ENCODE results near the gene E2F4. TPM values are rescaled to one million over a fixed set of nuclear protein-coding genes. Genes with fewer than 3 reads are reported as not detected.

Gene E2F4
- total and polyA plus RNA-seq, 7 donors, result 22.6 to 106 (median 46.6) TPM

DNA sequence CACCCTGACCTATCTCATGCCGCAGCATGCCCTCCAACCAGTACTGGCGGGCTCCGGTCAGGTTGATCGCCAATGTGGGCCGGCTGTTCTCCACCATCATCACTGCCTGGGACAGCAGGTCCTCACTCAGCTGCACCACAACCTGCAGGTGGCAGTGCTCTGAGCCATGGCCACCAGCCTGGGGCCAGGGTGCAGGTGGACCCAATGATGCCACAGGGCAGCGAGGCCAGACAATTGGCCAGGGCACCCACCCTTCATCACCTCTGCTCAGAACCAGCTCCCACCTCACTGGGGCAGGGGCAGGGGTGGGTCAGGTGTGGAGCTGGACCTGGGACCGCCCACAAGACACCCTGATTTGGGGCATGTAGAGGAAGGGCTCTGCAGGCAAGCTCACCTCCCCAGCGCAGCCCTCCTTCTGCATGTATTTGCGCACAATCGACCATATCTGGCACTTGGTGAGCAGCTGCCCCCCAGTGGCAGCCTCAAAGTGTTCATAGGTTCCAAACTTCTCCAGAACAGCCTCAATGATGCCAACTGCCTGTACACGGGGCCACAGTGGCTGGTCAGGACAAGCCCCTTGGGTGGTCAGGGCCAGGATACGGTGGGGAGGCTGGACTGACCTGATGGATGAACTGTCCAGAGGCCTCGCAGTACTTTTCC lies 12.4 kb upstream of the E2F4 start:
- Histone ChIP-seq H3K27ac (no peak overlapping the region), H3K9me3 (no peaks in the 10 kb centered on the region), H3K27me3 (ENCODE audit: insufficient read depth in 3 of 3, low read length in 2 of 3) (no peaks in the 10 kb centered on the region), H3K4me3 (no peak overlapping the region), H3K4me1 (peaks cover 35% of the 10 kb centered on the region), H3K36me3 (ENCODE audit: insufficient read depth in 1 of 2, low read depth in 1 of 2) (peaks cover 0 to 10% of the 10 kb centered on the region in 2 donors)
- DNase-seq (no peak), ATAC-seq (no peak)
- WGBS, 3 donors, result 86 to 90% (median 90%) methylated on average over 13 of the region's 13 CpGs
- TF ChIP-seq, protein P1, sequence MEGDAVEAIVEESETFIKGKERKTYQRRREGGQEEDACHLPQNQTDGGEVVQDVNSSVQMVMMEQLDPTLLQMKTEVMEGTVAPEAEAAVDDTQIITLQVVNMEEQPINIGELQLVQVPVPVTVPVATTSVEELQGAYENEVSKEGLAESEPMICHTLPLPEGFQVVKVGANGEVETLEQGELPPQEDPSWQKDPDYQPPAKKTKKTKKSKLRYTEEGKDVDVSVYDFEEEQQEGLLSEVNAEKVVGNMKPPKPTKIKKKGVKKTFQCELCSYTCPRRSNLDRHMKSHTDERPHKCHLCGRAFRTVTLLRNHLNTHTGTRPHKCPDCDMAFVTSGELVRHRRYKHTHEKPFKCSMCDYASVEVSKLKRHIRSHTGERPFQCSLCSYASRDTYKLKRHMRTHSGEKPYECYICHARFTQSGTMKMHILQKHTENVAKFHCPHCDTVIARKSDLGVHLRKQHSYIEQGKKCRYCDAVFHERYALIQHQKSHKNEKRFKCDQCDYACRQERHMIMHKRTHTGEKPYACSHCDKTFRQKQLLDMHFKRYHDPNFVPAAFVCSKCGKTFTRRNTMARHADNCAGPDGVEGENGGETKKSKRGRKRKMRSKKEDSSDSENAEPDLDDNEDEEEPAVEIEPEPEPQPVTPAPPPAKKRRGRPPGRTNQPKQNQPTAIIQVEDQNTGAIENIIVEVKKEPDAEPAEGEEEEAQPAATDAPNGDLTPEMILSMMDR (IDR thresholded peaks at IDR 0.05), result no peak
- intact Hi-C loops (cut with DNase I), result no loop called here

DNA sequence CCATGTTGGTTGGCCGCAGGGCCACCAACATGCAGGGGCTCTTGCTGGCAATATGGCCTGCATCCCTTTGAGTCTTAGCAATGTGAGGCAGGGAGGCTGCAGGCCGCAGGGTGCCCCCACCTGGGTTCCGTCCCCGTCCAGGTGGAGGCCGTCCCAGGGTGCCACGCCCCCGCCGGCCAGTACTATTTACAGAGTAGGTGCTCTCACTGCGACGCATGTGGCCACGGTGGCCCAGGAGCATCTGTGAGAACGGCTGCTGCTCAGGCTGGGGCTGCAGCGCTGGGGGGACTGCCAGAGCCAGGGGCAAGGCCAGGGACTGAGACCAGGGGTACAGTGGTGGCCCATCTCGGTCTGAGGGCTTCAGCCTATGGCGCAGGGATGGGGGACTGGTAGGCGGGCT lies 11.8 kb upstream of the E2F4 start:
- intact Hi-C loops (cut with DNase I), result no loop called here
- TF ChIP-seq, protein P1 (IDR thresholded peaks at IDR 0.05), result no peak
- Histone ChIP-seq H3K27me3 (ENCODE audit: insufficient read depth in 3 of 3, low read length in 2 of 3) (no peaks in the 10 kb centered on the region), H3K27ac (no peak overlapping the region), H3K36me3 (ENCODE audit: insufficient read depth in 1 of 2, low read depth in 1 of 2) (peaks cover 0 to 6% of the 10 kb centered on the region in 2 donors), H3K9me3 (no peaks in the 10 kb centered on the region), H3K4me3 (no peak overlapping the region), H3K4me1 (peaks cover 35% of the 10 kb centered on the region)
- 89 to 95% (median 94%) methylated on average over 15 to 16 of the region's 16 CpGs for WGBS, 3 donors
- DNase-seq (no peak), ATAC-seq (no peak)

DNA sequence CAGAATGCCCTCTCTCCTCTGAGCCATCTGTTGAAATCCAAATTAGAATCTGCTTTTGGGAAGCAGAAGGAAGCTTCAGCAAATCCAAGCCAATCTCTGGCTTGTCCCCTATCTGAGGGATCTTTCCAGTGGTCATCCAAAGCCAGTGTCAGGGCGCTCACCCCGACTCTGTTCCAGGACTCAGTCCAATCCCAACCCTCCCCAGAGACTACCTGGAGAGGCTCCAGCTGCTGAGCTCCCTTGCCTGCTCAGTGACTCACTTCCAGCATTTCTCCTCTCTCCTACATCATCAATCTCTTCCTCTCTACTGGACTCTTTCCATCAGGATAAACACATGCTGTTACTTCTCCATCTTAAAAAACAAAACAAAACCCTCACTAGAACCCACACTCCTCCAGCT lies 10.6 kb upstream of the E2F4 start:
- no peak for ATAC-seq
- Histone ChIP-seq H3K27ac (no peak overlapping the region), H3K27me3 (ENCODE audit: insufficient read depth in 3 of 3, low read length in 2 of 3) (no peaks in the 10 kb centered on the region), H3K4me3 (no peak overlapping the region), H3K4me1 (peaks cover 41% of the 10 kb centered on the region), H3K36me3 (ENCODE audit: insufficient read depth in 1 of 2, low read depth in 1 of 2) (no peaks in the 10 kb centered on the region), H3K9me3 (no peaks in the 10 kb centered on the region)
- TF ChIP-seq, protein P1 (IDR thresholded peaks at IDR 0.05), result no peak
- intact Hi-C loops (cut with DNase I), result no loop called here
- WGBS, 3 donors, result 36 to 43% (median 37%) methylated on average over 2 of the region's 2 CpGs
- no peak for DNase-seq

DNA sequence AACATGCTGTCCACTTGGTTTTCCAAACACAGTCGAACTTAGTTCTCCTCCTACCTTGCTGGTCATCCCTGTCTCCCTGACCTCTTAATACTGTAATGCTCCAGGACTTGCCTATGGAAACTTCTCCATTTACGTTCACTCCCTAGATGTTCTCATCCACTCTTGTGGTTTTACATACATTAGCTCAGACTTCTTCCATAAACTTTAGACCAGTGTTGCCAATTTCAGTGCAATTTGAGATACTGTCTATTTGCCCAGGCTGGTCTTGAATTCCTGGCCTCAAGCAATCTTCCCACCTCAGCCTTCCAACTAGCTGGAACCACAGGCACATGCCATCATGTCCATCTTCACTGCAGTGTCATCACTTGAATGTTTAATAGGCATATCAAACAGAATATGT lies 9.7 kb upstream of the E2F4 start:
- DNase-seq, result no peak
- WGBS, 3 donors, result 86 to 97% (median 88%) methylated on average over 2 of the region's 2 CpGs
- Histone ChIP-seq H3K9me3 (no peaks in the 10 kb centered on the region), H3K27ac (no peak overlapping the region), H3K4me3 (no peak overlapping the region), H3K36me3 (ENCODE audit: insufficient read depth in 1 of 2, low read depth in 1 of 2) (no peaks in the 10 kb centered on the region), H3K4me1 (peaks cover 40% of the 10 kb centered on the region), H3K27me3 (ENCODE audit: insufficient read depth in 3 of 3, low read length in 2 of 3) (no peaks in the 10 kb centered on the region)
- intact Hi-C loops (cut with DNase I), result no loop called here
- no peak for ATAC-seq
- TF ChIP-seq, protein P1 (IDR thresholded peaks at IDR 0.05), result no peak

DNA sequence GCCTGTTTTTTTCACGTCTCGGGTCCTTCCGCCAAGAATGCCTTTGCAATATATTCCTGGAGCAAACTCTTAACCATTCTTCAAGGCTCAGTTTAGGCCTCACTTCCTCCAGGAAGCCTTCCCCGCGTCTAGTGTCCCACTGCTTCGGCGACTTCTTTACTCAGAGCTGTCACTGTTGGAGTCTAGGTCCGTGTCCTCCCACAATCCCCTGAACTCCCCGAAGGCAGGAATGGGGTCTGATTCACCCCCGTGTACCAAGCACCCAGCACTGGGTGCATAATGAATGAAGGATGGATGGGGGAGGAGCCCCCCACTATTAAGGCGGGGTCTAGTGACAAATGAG lies 8.7 kb upstream of the E2F4 start:
- no peaks in the 10 kb centered on the region for H3K36me3 ChIP-seq (ENCODE audit: insufficient read depth in 1 of 2, low read depth in 1 of 2)
- 8 to 10% (median 9%) methylated on average over 11 of the region's 11 CpGs for WGBS, 3 donors
- peak overlapping the region; percentile 95 for H3K4me3 ChIP-seq
- no peaks in the 10 kb centered on the region for H3K27me3 ChIP-seq (ENCODE audit: insufficient read depth in 3 of 3, low read length in 2 of 3)
- H3K9me3 ChIP-seq, result no peaks in the 10 kb centered on the region
- TF ChIP-seq, protein P1 (IDR thresholded peaks at IDR 0.05), result no peak
- H3K4me1 ChIP-seq, result peaks cover 31% of the 10 kb centered on the region
- no peak for ATAC-seq
- no peak for DNase-seq
- peak overlapping the region; percentile 99 for H3K27ac ChIP-seq
- intact Hi-C loops (cut with DNase I), result no loop called here
